GM20000 (cell line): ENCODE data around the gene PXDN.

Source experiments
- DNase-seq: peaks from one replicate; pipeline ENCODE4 v3.0.0; 2012; ENCODE audit warnings: low spot score
- CTCF ChIP-seq: IDR thresholded peaks from 2 replicates; pipeline ENCODE4 v1.5.1; 2012; ENCODE audit warnings: mild to moderate bottlenecking, control low read depth; ENCODE audit errors: extremely low read depth, missing control alignments

Gene PXDN, protein sequence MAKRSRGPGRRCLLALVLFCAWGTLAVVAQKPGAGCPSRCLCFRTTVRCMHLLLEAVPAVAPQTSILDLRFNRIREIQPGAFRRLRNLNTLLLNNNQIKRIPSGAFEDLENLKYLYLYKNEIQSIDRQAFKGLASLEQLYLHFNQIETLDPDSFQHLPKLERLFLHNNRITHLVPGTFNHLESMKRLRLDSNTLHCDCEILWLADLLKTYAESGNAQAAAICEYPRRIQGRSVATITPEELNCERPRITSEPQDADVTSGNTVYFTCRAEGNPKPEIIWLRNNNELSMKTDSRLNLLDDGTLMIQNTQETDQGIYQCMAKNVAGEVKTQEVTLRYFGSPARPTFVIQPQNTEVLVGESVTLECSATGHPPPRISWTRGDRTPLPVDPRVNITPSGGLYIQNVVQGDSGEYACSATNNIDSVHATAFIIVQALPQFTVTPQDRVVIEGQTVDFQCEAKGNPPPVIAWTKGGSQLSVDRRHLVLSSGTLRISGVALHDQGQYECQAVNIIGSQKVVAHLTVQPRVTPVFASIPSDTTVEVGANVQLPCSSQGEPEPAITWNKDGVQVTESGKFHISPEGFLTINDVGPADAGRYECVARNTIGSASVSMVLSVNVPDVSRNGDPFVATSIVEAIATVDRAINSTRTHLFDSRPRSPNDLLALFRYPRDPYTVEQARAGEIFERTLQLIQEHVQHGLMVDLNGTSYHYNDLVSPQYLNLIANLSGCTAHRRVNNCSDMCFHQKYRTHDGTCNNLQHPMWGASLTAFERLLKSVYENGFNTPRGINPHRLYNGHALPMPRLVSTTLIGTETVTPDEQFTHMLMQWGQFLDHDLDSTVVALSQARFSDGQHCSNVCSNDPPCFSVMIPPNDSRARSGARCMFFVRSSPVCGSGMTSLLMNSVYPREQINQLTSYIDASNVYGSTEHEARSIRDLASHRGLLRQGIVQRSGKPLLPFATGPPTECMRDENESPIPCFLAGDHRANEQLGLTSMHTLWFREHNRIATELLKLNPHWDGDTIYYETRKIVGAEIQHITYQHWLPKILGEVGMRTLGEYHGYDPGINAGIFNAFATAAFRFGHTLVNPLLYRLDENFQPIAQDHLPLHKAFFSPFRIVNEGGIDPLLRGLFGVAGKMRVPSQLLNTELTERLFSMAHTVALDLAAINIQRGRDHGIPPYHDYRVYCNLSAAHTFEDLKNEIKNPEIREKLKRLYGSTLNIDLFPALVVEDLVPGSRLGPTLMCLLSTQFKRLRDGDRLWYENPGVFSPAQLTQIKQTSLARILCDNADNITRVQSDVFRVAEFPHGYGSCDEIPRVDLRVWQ (N-terminal part only)

DNA sequence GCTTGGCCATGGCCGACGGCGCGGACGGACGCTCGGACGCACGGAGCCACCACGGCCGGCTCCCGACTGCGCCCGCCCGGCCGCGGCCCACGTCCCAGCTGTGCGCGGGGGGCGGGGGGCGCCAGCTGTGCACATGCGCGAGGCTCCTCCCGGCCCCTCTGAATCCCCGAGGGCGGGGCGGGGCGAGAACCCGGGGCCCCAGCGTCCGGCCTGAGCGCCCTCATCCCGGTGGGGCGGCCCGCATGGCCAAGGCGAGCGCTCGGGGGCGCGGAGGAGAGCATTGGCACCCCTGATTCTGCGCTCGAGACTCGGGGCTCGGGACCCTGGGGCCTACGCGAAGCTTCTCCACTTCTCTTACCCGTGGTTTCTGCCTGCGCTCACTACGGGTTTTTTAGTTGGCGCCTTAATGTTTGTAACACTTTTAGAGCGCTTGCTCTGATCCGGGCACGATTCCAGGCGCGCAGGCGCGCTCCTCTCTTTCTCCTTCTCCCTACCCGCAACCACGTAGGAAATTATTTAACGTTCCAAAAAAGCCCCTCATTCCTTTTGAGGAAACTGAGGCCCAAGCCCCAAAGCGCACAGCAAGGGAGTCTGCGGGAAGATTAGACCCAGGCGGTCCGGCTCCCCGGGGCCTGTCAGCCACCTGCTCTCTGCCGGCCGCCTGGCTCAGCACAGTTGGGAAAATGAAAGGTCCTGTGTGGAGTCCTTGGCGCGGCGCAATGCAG lies at the start of gene PXDN:
Gene PXDN, minus strand, starts transcription at position 70 of the 725 bp plus-strand sequence. Its CDS starts 60 bp downstream, at position 10.
- no peak for TF ChIP-seq CTCF
- no peak for DNase-seq

- TF ChIP-seq CTCF: no peak
- no peak for DNase-seq
Measured at GRCh38 chr2:1793868-1794445, 49.6 kb upstream of the PXDN start.

DNA sequence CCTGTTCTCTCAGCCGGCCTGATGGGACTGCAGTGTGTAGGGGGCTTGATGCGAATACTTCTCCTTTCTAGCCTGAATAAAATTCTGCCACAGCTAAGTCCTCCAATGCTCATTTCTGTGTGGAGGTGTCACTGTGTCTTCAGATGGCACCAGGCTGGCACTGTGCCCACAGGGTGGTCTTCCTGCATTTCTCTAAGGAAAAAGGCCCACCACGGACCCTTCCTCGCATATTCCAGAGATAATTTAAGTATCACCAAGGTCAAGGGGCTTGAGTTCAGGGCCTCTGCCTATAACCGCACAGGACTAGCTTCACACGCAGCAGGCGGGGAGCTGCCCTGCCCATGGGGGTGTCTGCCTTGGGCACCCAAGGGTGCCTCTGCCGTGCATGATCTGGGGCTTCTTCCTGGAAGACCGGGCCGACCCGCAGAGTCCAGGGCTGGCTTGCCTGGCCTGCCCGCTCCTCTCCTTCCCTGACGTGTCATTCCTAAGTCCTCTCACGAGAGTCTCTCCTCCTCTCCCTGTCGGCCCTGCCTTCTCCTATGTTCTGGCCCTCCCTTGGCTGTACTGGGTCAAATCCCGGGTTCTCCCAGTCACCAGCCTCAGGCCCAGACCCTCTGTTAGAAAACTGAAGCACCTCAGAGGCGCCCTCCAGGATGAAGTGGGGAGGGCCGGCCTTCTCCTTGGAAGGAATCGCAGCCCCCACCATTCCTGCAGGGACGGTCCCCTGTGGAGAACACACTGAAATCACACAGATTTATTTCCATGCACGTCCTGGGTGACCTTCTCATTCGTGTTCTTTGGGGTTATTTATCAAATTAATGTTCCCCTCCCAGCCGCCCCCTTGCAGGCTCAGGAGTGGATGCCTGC lies 48.9 kb upstream of the PXDN start:
- no peak for DNase-seq

DNA sequence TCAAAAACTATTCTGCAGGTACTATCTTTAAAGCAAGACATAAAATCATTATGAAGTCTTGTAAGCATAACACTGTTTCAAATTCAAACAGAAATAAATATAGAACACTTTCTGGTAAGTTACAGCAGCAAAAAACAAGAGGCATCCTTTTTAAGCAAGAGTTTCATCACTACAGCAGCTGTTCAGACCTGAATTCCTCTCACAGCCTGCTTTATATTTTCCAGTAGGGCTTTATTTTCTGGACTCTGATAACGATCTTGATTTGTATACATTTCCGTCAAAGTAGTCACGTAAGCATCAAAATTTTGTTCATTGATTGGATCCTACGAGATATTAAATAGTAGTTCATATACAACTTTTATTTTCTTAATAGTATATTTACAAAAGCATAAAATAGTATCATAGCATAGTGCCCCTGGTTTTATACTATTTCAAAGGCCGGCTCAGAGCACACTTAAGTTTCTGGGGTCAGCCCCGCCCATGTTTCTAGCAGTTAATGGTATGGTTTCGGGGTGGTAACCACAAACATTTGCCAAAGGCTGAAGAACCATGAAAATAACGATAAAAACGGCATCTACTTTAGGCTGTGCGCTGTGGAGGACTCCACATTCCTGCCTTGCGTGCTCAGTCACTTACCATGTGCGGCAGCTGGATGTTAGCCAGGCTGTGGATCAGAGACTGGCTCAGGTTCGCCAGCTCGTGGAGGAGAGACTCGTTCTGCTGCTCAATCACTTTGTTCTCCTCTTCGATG lies 47.5 kb upstream of the PXDN start:
- DNase-seq: no peak
- no peak for TF ChIP-seq CTCF

More for the DNA sequence above, 48.9 kb upstream of the PXDN start:
- TF ChIP-seq CTCF: no peak

DNA sequence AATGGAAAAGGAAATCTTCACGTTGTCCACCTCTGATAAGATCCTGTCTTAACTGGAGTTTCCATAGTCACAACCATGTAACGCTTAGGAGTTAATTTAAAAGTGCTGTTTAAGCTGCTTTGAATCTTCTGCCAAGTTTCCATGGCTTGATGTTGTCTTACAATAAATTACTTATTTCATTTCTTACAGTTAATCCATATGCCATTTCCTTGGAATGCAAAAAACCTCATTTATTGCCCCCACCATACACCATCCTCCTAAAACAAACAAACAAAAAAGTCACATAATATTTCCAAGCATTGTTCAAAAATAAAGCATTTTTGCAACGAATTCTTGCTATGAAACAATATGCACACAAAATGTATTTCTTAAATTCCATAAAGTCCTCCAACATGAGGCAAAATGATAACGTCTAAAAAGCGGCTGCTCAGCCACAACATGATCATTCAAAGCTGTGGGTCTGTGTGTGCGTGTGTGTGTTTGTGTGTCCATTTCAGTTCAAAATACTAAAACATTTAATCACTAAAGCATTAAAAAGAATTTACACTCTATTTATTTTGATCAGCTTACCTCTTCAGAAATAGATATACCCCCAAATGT lies 46.8 kb upstream of the PXDN start:
- no peak for DNase-seq
- TF ChIP-seq CTCF: no peak
